Right lobe of liver (tissue), 4 donors: ENCODE data around the gene PRMT7.

Source experiments
- POLR2A ChIP-seq: fragments of 450-650 bp; IDR thresholded peaks from one replicate; pipeline ENCODE4 v1.6.1; 2017; ENCODE audit warnings: antibody characterized with exemption, mild to moderate bottlenecking
- TF ChIP-seq, protein P1 (sequence below), 4 donors: fragments of 200-600 bp in 3 of 4; fragments of 450-650 bp in 1 of 4; IDR thresholded peaks; one replicate each; pipeline versions ENCODE4 v1.5.1 to v1.8.0; 2016 to 2022; ENCODE audit warnings: antibody characterized with exemption in 4 of 4, mild to moderate bottlenecking in 2 of 4
- donor health status: DM: no; HTN: no; CAD: no.
- donor health status: DM: no; HTN: no; CAD: no.
- donor health status: DM: no; HTN: yes; CAD: no.

- TF ChIP-seq, protein P1, sequence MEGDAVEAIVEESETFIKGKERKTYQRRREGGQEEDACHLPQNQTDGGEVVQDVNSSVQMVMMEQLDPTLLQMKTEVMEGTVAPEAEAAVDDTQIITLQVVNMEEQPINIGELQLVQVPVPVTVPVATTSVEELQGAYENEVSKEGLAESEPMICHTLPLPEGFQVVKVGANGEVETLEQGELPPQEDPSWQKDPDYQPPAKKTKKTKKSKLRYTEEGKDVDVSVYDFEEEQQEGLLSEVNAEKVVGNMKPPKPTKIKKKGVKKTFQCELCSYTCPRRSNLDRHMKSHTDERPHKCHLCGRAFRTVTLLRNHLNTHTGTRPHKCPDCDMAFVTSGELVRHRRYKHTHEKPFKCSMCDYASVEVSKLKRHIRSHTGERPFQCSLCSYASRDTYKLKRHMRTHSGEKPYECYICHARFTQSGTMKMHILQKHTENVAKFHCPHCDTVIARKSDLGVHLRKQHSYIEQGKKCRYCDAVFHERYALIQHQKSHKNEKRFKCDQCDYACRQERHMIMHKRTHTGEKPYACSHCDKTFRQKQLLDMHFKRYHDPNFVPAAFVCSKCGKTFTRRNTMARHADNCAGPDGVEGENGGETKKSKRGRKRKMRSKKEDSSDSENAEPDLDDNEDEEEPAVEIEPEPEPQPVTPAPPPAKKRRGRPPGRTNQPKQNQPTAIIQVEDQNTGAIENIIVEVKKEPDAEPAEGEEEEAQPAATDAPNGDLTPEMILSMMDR (IDR thresholded peaks at IDR 0.05): no peak
- TF ChIP-seq POLR2A: no peak
Observed at GRCh38 chr16:68358951-68359350, 48.1 kb downstream of the PRMT7 start.
